ENCODE data around the gene CCDC178.

DNA sequence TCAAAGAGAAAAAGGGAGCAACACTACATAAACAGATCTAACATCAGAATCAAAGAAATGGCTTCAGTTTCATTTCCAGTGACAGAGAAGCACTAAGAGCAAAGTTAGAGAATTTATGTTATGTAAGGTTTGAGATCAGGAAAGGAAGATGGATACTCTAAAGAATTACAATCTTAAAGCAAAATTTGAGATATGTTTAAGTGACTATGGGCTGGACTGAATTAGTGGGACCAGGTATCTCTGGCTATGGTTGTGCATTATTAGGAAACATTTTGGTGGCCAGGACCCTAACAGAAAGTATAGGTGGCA, 208.2 kb downstream of the CCDC178 start:
- TF ChIP-seq, protein P1, sequence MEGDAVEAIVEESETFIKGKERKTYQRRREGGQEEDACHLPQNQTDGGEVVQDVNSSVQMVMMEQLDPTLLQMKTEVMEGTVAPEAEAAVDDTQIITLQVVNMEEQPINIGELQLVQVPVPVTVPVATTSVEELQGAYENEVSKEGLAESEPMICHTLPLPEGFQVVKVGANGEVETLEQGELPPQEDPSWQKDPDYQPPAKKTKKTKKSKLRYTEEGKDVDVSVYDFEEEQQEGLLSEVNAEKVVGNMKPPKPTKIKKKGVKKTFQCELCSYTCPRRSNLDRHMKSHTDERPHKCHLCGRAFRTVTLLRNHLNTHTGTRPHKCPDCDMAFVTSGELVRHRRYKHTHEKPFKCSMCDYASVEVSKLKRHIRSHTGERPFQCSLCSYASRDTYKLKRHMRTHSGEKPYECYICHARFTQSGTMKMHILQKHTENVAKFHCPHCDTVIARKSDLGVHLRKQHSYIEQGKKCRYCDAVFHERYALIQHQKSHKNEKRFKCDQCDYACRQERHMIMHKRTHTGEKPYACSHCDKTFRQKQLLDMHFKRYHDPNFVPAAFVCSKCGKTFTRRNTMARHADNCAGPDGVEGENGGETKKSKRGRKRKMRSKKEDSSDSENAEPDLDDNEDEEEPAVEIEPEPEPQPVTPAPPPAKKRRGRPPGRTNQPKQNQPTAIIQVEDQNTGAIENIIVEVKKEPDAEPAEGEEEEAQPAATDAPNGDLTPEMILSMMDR (IDR thresholded peaks at IDR 0.05; ENCODE audit: poor library complexity) = no peak
- TF ChIP-seq EZH2 (IDR thresholded peaks at IDR 0.05; ENCODE audit: borderline replicate concordance) = no peak
